SK-N-SH (cell line): Measurements from ENCODE around the gene CDK15.
A peak's percentile ranks its signal among the peaks of the same experiment; 100 is the strongest.

Experiments used
- CTCF ChIP-seq: fragments of 200-600 bp; sonication (generic); IDR thresholded peaks from 2 replicates; pipeline ENCODE4 v1.6.1; 2017; ENCODE audit warnings: antibody characterized with exemption, mild to moderate bottlenecking, moderate library complexity
- EP300 ChIP-seq, 2 experiments: IDR thresholded peaks; 2 replicates each; pipeline versions ENCODE4 v1.4.0 to v1.6.1; 2012; ENCODE audit warnings: borderline replicate concordance in 1 of 2, low read depth in 1 of 2, low read length in 1 of 2
- EZH2phosphoT487 ChIP-seq: fragments of 200-600 bp; sonication (generic); IDR thresholded peaks from 2 replicates; pipeline ENCODE4 v1.6.1; 2017; ENCODE audit warnings: low read depth, mixed run types, mild to moderate bottlenecking, antibody characterized with exemption, moderate library complexity, borderline replicate concordance
- FOXM1 ChIP-seq: IDR thresholded peaks from 2 replicates; pipeline ENCODE4 v1.4.0; 2012; ENCODE audit warnings: low read depth, mild to moderate bottlenecking
- GABPA ChIP-seq: IDR thresholded peaks from 2 replicates; pipeline ENCODE4 v1.4.0; 2012; ENCODE audit warnings: low read depth, mild to moderate bottlenecking
- IRF3 ChIP-seq: fragments of 150-350 bp; IDR thresholded peaks from 2 replicates; pipeline ENCODE4 v1.6.1; 2016; ENCODE audit warnings: mild to moderate bottlenecking, low read depth, low read length
- MXI1 ChIP-seq: IDR thresholded peaks from 2 replicates; pipeline ENCODE4 v1.6.1; 2012; ENCODE audit warnings: mild to moderate bottlenecking, low read depth, low read length, improper control_type of control experiment
- NRF1 ChIP-seq: IDR thresholded peaks from 2 replicates; pipeline ENCODE4 v1.6.1; 2012; ENCODE audit warnings: low read depth, mild to moderate bottlenecking, low read length
- PBX3 ChIP-seq: IDR thresholded peaks from 2 replicates; pipeline ENCODE4; 2012
- RAD21 ChIP-seq: IDR thresholded peaks from 2 replicates; pipeline ENCODE4 v1.6.1; 2012; ENCODE audit warnings: mild to moderate bottlenecking, low read length
- RCOR1 ChIP-seq: fragments of 150-350 bp; IDR thresholded peaks from 2 replicates; pipeline ENCODE4 v1.6.1; 2017; ENCODE audit warnings: antibody characterized with exemption, low read length
- REST ChIP-seq: IDR thresholded peaks from 2 replicates; pipeline ENCODE4 v1.6.1; 2012; ENCODE audit warnings: mild to moderate bottlenecking, low read depth, low read length, moderate library complexity

- peak; percentile 81 for TF ChIP-seq CTCF
- TF ChIP-seq IRF3 = no peak
- no peak for TF ChIP-seq EP300 (IDR thresholded peaks at IDR 0.05; ENCODE audit: borderline replicate concordance in 1 of 2, low read depth in 1 of 2, low read length in 1 of 2)
- TF ChIP-seq EZH2phosphoT487 = no peak
- TF ChIP-seq NRF1 = 0 out of 2 replicates have a peak, but pooled peaks have one; percentile 14
- TF ChIP-seq RAD21 = peak; percentile 99
- TF ChIP-seq MXI1 = no peak
- TF ChIP-seq REST = no peak
- no peak for TF ChIP-seq GABPA
- TF ChIP-seq RCOR1 = 0 out of 2 replicates have a peak, but pooled peaks have one; percentile 31
- TF ChIP-seq PBX3 = no peak
- no peak for TF ChIP-seq FOXM1
These were observed 54.3 kb downstream of the CDK15 start for GRCh38 chr2:201860636-201861066.
